GM18520 (cell line): Measurements from ENCODE around the gene LRRC41.
"Not testable (repeated sequence)": the region's sequence is repeated elsewhere in the genome, so short reads cannot be mapped to it uniquely, and the experiment has no call there.

Source experiments
- ATAC-seq: cut with Tn5 transposase; IDR thresholded peaks from one replicate; pipeline ENCODE4 v1.9.1; 2021; ENCODE audit not compliant: unreplicated experiment

The LRRC41 gene

DNA sequence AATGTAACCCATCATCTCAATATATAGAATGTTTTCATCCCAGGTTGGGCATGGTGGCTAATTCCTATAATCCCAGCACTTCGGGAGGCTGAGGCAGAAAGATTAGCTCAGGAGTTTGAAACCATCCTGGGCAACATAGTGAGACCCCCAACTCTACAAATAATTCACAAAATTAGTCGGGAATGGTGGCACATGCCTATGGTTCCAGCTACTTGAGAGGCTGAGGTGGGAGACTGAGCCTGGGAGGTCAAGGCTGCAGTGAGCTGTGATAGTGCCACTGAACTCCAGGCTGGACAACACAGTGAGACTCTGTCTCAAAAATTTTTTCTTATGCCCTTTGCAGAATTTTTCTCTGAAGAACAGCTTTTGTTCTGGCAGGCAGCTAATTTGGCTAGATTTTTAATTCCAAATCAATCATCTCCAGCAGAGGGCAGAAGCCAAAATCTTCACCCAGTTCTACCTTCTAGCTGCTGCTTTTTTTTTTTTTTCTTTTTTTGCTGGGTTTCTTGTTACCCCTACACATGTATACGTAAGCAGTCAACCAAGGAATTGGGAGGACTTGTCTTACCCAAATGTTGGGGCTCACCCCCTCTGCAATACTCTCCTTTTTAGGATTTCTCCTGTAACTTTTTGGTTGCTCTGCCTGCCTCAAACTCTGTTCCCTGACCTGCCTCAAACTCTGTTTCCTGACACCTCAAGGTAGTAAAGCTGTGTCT, 58.6 kb downstream of the LRRC41 start:
- ATAC-seq, result no peak

DNA sequence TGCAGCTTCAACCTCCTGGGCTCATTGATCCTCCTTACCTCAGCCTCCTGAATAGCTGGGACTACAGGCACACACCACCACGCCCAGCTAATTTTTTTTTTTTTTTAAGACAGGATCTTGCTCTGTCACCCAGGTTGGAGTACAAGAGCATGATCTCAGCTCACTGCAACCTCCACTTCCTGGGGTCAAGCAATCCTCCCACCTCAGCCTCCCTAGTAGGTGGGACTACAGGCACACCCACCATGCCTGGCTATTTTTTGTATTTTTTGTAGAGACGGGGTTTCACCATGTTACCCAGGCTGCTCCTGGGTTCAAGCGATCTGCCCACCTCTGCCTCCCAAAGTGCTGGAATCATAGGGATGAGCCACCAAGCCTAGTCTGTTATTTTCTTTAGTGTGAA, 59.6 kb downstream of the LRRC41 start:
- not testable (repeated sequence) for ATAC-seq

DNA sequence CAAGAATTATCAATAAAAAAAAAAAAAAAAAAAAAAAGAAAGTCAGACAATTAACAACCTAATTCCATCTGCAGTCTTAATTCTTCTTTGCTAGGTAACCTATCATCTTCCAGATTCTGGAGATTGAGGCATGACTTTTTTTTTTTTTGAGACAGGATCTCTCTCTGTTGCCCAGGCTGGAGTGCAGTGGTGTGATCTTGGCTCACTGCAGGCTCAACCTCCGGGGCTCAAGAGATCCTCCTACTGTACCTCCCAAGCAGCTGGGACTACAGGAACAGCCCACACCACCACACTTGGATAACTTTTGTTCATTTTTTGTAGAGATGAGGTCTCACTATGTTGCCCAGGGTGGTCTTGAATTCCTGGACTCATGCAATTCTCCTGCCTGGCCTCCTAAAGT, 60.5 kb downstream of the LRRC41 start:
- ATAC-seq, result no peak

DNA sequence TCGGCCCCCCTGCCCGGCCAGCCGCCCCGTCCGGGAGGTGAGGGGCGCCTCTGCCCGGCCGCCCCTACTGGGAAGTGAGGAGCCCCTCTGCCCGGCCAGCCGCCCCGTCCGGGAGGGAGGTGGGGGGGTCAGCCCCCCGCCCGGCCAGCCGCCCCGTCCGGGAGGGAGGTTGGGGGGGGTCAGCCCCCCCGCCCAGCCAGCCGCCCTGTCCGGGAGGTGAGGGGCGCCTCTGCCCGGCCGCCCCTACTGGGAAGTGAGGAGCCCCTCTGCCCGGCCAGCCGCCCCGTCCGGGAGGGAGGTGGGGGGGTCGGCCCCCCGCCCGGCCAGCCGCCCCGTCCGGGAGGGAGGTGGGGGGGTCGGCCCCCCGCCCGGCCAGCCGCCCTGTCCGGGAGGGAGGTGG, 61.7 kb downstream of the LRRC41 start:
- ATAC-seq, result not testable (repeated sequence)

DNA sequence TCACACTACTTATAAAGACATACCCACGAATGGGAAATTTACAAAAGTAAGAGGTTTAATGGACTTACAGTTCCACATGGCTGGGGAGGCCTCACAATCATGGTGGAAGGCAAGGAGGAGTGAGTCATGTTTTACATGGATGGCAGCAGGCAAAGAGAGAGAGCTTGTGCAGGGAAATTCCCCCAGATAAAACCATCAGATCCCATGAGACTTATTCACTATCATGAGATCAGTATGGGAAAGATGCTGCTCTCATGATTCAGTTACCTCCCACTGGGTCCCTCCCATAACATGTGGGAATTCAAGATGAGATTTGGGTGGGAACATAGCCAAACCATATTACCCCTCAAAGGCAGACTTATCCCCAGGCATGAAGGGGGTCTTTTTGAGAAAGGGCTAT, 64.6 kb downstream of the LRRC41 start:
- ATAC-seq, result not testable (repeated sequence)

DNA sequence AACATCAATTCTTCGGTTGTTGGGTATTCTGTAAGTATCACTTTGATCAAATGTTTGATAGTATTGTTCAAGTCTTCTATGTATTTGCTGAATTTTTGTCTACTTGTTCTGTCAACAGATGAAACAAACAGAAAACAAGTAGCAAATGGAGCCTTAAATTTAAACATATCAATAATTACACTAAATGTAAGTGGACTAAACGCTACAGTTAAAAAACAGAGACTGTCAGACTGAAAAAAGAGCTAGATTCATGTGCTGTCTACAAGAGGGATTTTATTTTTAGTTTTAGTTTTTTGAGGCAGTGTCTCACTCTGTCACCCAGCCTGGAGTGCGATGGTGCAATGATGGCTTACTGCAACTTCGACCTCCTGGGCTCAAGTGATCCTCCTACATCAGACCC, 66.5 kb downstream of the LRRC41 start:
- no peak for ATAC-seq

DNA sequence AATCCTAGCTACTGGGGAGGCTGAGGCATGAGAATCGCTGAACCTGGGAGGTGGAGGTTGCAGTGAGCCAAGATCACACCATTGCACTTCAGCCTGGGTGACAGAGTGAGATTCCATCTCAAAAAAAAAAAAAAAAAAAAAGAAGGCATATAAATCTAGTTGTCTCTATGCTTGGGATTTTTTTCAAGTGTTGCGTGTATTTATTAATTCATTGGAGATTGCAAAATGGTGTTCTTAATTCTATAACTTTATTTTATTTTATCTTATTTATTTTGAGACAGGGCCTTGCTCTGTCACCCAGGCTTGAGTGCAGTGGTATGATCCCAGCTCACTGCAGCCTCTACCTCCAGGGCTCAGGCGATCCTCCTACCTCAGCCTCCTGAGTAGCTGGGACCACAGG, 72.2 kb downstream of the LRRC41 start:
- not testable (repeated sequence) for ATAC-seq
